ENCODE measurements around the gene NDUFS8. TPM values are rescaled to one million over a fixed set of nuclear protein-coding genes. Genes with fewer than 3 reads are reported as not detected.

NDUFS8 gene
- total and polyA plus RNA-seq, 2 of the 4 experiments (the other 2 are of a cell fraction) = 85.9 to 131 TPM

- BruUV-seq (replicated peaks) = no TSS peak
- no peak overlapping the region for H2BK15ac ChIP-seq (ENCODE audit: low read depth, low read length)
- no peak overlapping the region for H2BK5ac ChIP-seq (ENCODE audit: low read depth, low read length, poor library complexity, severe bottlenecking)
- H3K23ac ChIP-seq (ENCODE audit: low read depth, low read length) = no peak overlapping the region
- H4K20me1 ChIP-seq (ENCODE audit: insufficient read depth, low read length) = no peaks in the 10 kb centered on the region
- H3K79me1 ChIP-seq (ENCODE audit: low read depth in 1 of 2, low read length in 2 of 2) = peaks cover 16 to 26% of the 10 kb centered on the region in 2 experiments; a peak in 3 of 4 replicates
- in situ Hi-C loops (cut with MboI; ENCODE audit: low sequenced_read_pairs) = no loop called here
- H3K4ac ChIP-seq (ENCODE audit: low read depth, low read length) = peak overlapping the region; percentile 27
- H2BK20ac ChIP-seq (ENCODE audit: low read depth, low read length) = no peak overlapping the region
- peak overlapping the region; percentile 57 for H2AFZ ChIP-seq (replicated peaks; ENCODE audit: low read length, poor library complexity)
- H3K9me3 ChIP-seq (ENCODE audit: control insufficient read depth, insufficient read depth, low read length) = no peaks in the 10 kb centered on the region
- no peak for DNase-seq
- ATAC-seq (ENCODE audit: low read depth) = no peak
- peak overlapping the region; percentile 3; the same call in 1 of the 2 replicates for H4K91ac ChIP-seq (ENCODE audit: insufficient read depth, low read depth, low read length)
- POLR2A ChIA-PET (ENCODE audit: unreplicated experiment) = no interaction called here
- no peak overlapping the region for H3K9ac ChIP-seq (ENCODE audit: low read depth, low read length)
- WGBS, 2 experiments (ENCODE audit: extremely low coverage in 2 of 2, insufficient read length in 1 of 2) = 77% methylated on average over 8 of the region's 16 CpGs; no CpG with 5 or more reads in 1 of the 2 experiments
- TF ChIP-seq RFX5 (IDR thresholded peaks at IDR 0.05; ENCODE audit: low read depth, low read length) = no peak
- peak; percentile 25; the same call in 1 of the 2 replicates for TF ChIP-seq USF2 (IDR thresholded peaks at IDR 0.05; ENCODE audit: low read depth, low read length)
- H2AK5ac ChIP-seq (ENCODE audit: low read depth, low read length) = peak overlapping the region; percentile 74; the same call in 1 of the 2 replicates
- peaks cover 4% of the 10 kb centered on the region; the same call in 1 of the 2 replicates for H3K36me3 ChIP-seq (ENCODE audit: control insufficient read depth, insufficient read depth, low read length)
- no peak overlapping the region for H3K14ac ChIP-seq (replicated peaks; ENCODE audit: low read depth, low read length)
- H3K4me3 ChIP-seq (ENCODE audit: insufficient read depth, low read depth, low read length) = no peak overlapping the region
- no peak overlapping the region for H3K18ac ChIP-seq (ENCODE audit: low read depth, low read length)
- dilution Hi-C loops (cut with HindIII; ENCODE audit: low sequenced_read_pairs, unreplicated experiment) = no loop called here
- no peak overlapping the region for H3K27ac ChIP-seq (ENCODE audit: insufficient read depth, low read length)
- H4K8ac ChIP-seq (ENCODE audit: low read depth in 2 of 2, low read length in 2 of 2) = no peak overlapping the region; a peak in 1 of 4 replicates
- H2BK120ac ChIP-seq (ENCODE audit: low read depth, low read length) = no peak overlapping the region
- peaks cover 32% of the 10 kb centered on the region for H3K4me1 ChIP-seq (ENCODE audit: control insufficient read depth, insufficient read depth, low read length)
- H2AK9ac ChIP-seq (replicated peaks; ENCODE audit: low read depth, low read length, poor library complexity) = peak overlapping the region; percentile 70
- no peak overlapping the region for H3K4me2 ChIP-seq (ENCODE audit: low read depth, low read length)
- no peak overlapping the region for H3K56ac ChIP-seq (ENCODE audit: extremely low read depth, insufficient read depth, low read length)
- H3K27me3 ChIP-seq (ENCODE audit: control insufficient read depth, insufficient read depth, low read length) = no peaks in the 10 kb centered on the region
- H3K9me1 ChIP-seq (ENCODE audit: insufficient read depth, low read length) = peaks cover 19% of the 10 kb centered on the region
- CTCF ChIA-PET = no interaction called here
- H4K5ac ChIP-seq (ENCODE audit: low read depth, low read length) = no peak overlapping the region
- intact Hi-C loops (cut with micrococcal nuclease) = no loop called here
Measured at GRCh38 chr11:68016904-68017817, 13.3 kb upstream of the NDUFS8 start.
